BJ (cell line): ENCODE measurements around the gene TRABD2B. TPM values are rescaled to one million over a fixed set of nuclear protein-coding genes. Genes with fewer than 3 reads are reported as not detected.

Experiments
- CTCF ChIA-PET: fragments of 350-600 bp; formaldehyde crosslinking; extraction: SDS; loops from one replicate; lab custom pipeline; 2021; ENCODE audit warnings: antibody characterized with exemption, inconsistent platforms; lab: Yijun Ruan, JAX
- POLR2A ChIA-PET: fragments of 300-600 bp; sonication (Branson Sonifier 250); formaldehyde crosslinking; extraction: SDS; loops from one replicate; lab custom pipeline; 2021; ENCODE audit warnings: antibody characterized with exemption; lab: Charles Lee
- DNase-seq: peaks from one replicate; pipeline ENCODE4 v3.0.0-alpha.2; 2011; ENCODE audit warnings: low read depth
- H3K27me3 ChIP-seq: 2 replicates; pipeline ENCODE4 v1.6.0; 2011; ENCODE audit warnings: low read length; ENCODE audit not compliant: control insufficient read depth, insufficient read depth
- H3K36me3 ChIP-seq: 2 replicates; pipeline ENCODE4 v1.5.1; 2011; ENCODE audit warnings: low read length; ENCODE audit not compliant: control insufficient read depth, insufficient read depth
- H3K4me3 ChIP-seq: 2 replicates; pipeline ENCODE4 v1.5.1; 2011; ENCODE audit warnings: low read depth, mild to moderate bottlenecking, control low read depth, low read length
- CTCF ChIP-seq: IDR thresholded peaks from 2 replicates; pipeline ENCODE4 v1.5.1; 2011; ENCODE audit warnings: low read depth, mild to moderate bottlenecking, control low read depth, inconsistent platforms, low read length, moderate library complexity; ENCODE audit not compliant: insufficient read depth
- polyA plus RNA-seq: library from polyadenylated mRNA; depleted of rRNA; stranded (reverse); fragments of >200 nt; gene quantifications from 2 replicates; pipeline ENCODE4 v1.2.3, GENCODE V29; 2011

Gene TRABD2B
- polyA plus RNA-seq, 1 experiment = not detected

GRCh38 chr1:47993881-47994625 is 3.1 kb downstream of the TRABD2B start:
- Histone ChIP-seq H3K36me3 (no peaks in the 10 kb centered on the region), H3K4me3 (no peak overlapping the region), H3K27me3 (peaks cover 14% of the 10 kb centered on the region)
- TF ChIP-seq CTCF = no peak
- DNase-seq = no peak
- ChIA-PET POLR2A (no interaction called here), CTCF (no interaction called here)

GRCh38 chr1:47993416-47993740 is 3.8 kb downstream of the TRABD2B start:
- ChIA-PET CTCF (no interaction called here), POLR2A (no interaction called here)
- Histone ChIP-seq H3K36me3 (no peaks in the 10 kb centered on the region), H3K27me3 (peaks cover 14% of the 10 kb centered on the region), H3K4me3 (no peak overlapping the region)
- no peak for TF ChIP-seq CTCF
- DNase-seq = no peak

- H3K4me3 ChIP-seq = no peak overlapping the region
- peaks cover 15% of the 10 kb centered on the region for H3K27me3 ChIP-seq
- no peaks in the 10 kb centered on the region for H3K36me3 ChIP-seq
- TF ChIP-seq CTCF = no peak
- DNase-seq = no peak
- ChIA-PET POLR2A (no interaction called here), CTCF (no interaction called here)
Observed at GRCh38 chr1:47992720-47993415, 4.3 kb downstream of the TRABD2B start.

GRCh38 chr1:47991673-47992072 is 5.5 kb downstream of the TRABD2B start:
- ChIA-PET POLR2A (no interaction called here), CTCF (no interaction called here)
- peaks cover 20% of the 10 kb centered on the region for H3K27me3 ChIP-seq
- no peaks in the 10 kb centered on the region for H3K36me3 ChIP-seq
- H3K4me3 ChIP-seq = no peak overlapping the region
- DNase-seq = no peak
- TF ChIP-seq CTCF = no peak

- Histone ChIP-seq H3K27me3 (peaks cover 20% of the 10 kb centered on the region), H3K36me3 (no peaks in the 10 kb centered on the region), H3K4me3 (no peak overlapping the region)
- ChIA-PET POLR2A (no interaction called here), CTCF (no interaction called here)
- no peak for TF ChIP-seq CTCF
- no peak for DNase-seq
Observed at GRCh38 chr1:47991187-47991586, 6.0 kb downstream of the TRABD2B start.
